Neural crest cell (in vitro differentiated cells): Measurements from ENCODE around the gene DIPK2A. TPM values are rescaled to one million over a fixed set of nuclear protein-coding genes. Genes with fewer than 3 reads are reported as not detected.
A peak's percentile ranks its signal among the peaks of the same experiment; 100 is the strongest.

Source experiments
- DNase-seq: peaks from one replicate; pipeline ENCODE4 v3.0.0; 2021; ENCODE audit warnings: low read depth, mixed read lengths, low spot score
- H3K27ac Mint-ChIP-seq: one replicate; pipeline ENCODE4 v1.8.0; 2021; ENCODE audit warnings: mild to moderate bottlenecking, mixed read lengths; ENCODE audit not compliant: unreplicated experiment
- H3K27me3 Mint-ChIP-seq: 2 replicates; pipeline ENCODE4 v1.8.0; 2021; ENCODE audit warnings: low read depth, mild to moderate bottlenecking, mixed read lengths
- H3K36me3 Mint-ChIP-seq: 2 replicates; pipeline ENCODE4 v1.8.0; 2021; ENCODE audit warnings: low read depth, mild to moderate bottlenecking, mixed read lengths
- H3K4me1 Mint-ChIP-seq: 2 replicates; pipeline ENCODE4 v1.8.0; 2021; ENCODE audit warnings: mixed read lengths
- H3K4me3 Mint-ChIP-seq: one replicate; pipeline ENCODE4 v1.8.0; 2021; ENCODE audit warnings: mild to moderate bottlenecking, mixed read lengths
- H3K9me3 Mint-ChIP-seq: 2 replicates; pipeline ENCODE4 v1.8.0; 2021; ENCODE audit warnings: mixed read lengths
- total RNA-seq: library from RNA; stranded (reverse); gene quantifications from 2 replicates; pipeline ENCODE4 v1.2.1, GENCODE V29; 2021
- TF ChIP-seq, protein P1 (sequence below): fragments of 200-600 bp; sonication (generic); conservative IDR thresholded peaks from 2 replicates; pipeline ENCODE4 v1.5.0; 2021; ENCODE audit warnings: antibody characterized with exemption, mild to moderate bottlenecking

The DIPK2A gene
- total RNA-seq, 1 donor from 2014 or later = 15.5 TPM

DNA sequence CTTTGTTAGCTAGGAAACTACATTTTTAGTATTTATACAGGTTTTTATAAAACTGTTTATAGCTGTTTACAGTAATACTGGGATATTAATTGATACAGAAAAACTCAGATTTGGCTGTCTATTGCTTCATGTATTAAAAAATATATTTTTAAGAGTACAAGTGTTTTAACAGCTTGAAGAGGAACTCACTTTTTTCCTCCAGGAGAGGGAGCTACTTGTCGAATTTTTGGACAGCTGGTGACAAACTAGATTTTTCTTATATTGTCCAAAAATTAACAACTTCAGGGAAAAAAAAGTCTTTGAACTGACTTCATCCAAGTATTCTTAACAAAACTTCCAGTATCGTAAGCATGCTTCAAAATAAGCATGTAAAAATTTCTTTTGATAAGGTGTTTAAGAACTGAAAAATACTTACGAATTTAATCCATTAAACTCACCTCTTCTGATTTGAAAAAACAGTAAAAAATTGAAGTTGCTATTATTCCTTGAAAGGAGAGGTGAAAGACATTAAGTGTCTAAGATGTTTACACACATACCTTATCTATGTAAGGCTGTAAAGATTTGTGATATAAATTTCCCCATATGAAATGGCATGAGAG is 4.0 kb downstream of the DIPK2A start:
- DNase-seq = no peak
- H3K4me3 Mint-ChIP-seq = no peak overlapping the region
- H3K36me3 Mint-ChIP-seq = no peaks in the 10 kb centered on the region
- TF ChIP-seq, protein P1, sequence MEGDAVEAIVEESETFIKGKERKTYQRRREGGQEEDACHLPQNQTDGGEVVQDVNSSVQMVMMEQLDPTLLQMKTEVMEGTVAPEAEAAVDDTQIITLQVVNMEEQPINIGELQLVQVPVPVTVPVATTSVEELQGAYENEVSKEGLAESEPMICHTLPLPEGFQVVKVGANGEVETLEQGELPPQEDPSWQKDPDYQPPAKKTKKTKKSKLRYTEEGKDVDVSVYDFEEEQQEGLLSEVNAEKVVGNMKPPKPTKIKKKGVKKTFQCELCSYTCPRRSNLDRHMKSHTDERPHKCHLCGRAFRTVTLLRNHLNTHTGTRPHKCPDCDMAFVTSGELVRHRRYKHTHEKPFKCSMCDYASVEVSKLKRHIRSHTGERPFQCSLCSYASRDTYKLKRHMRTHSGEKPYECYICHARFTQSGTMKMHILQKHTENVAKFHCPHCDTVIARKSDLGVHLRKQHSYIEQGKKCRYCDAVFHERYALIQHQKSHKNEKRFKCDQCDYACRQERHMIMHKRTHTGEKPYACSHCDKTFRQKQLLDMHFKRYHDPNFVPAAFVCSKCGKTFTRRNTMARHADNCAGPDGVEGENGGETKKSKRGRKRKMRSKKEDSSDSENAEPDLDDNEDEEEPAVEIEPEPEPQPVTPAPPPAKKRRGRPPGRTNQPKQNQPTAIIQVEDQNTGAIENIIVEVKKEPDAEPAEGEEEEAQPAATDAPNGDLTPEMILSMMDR = peak; percentile 75
- H3K4me1 Mint-ChIP-seq = peaks cover 37% of the 10 kb centered on the region
- no peak overlapping the region for H3K27ac Mint-ChIP-seq
- no peaks in the 10 kb centered on the region for H3K27me3 Mint-ChIP-seq
- no peaks in the 10 kb centered on the region for H3K9me3 Mint-ChIP-seq

DNA sequence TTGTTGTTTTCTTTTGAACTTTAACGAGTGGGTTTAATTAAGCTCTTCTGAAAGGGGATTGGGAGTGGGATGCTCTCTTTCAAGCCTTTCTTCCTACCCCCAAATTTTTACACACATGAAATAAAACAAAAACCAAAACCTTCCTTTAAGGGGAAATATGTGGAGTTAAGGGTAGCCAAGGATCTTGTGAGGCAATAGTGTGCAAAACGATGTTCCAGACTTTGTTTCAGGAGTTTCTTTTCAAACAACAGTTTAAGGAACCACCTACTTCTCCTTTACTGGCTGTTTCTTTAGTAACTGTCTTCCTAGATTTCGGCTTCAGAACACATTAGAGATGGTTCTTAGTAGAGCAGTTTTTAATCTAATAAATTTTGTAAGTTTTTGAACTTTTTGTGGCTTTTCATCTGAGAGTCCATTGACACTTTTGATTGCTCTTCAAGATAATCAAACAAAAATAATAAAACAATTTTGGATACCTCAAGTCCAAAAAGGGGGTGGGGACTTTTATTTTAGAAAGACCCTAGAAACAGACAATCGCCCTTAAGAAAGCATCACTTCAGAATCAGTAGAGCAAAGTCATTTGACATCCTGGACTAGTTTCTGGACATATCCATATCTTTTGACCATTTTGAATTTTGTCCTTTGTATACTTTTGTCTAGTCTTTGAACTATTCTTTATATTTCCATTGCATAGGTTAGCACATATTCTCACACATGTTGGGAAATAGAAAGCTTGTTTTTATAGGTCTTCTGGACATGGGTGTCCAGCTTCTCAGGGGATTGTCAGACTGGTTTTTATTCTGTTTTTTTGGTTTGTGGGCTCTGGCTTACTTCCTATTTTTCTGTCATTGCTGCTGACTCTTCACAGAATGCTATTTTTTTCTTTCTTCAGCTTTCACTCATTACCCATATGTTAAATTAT is 6.0 kb downstream of the DIPK2A start:
- peaks cover 12% of the 10 kb centered on the region for H3K36me3 Mint-ChIP-seq
- no peaks in the 10 kb centered on the region for H3K27me3 Mint-ChIP-seq
- peaks cover 2% of the 10 kb centered on the region for H3K9me3 Mint-ChIP-seq
- DNase-seq = no peak
- H3K4me1 Mint-ChIP-seq = peaks cover 29% of the 10 kb centered on the region
- H3K27ac Mint-ChIP-seq = no peak overlapping the region
- TF ChIP-seq, protein P1 = no peak
- H3K4me3 Mint-ChIP-seq = peak overlapping the region; percentile 27

DNA sequence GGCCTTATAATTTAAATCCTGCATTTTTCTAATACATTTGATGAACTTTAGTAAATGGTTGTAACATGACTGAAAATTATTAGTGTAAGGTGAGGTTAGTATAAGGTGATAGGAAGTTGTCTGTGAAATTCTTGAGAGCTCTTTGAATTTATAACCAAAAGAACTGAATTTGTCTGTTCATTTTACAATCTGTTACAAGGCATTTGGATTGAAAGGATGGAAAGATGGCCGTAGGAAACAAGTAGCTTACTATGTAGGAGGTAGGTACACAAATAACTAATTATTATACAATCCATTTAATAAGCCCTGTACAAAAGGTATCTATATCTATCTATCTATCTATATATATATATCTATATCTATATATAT is 6.6 kb downstream of the DIPK2A start:
- Mint-ChIP-seq H3K4me3 (no peak overlapping the region), H3K27me3 (no peaks in the 10 kb centered on the region), H3K36me3 (peaks cover 18% of the 10 kb centered on the region), H3K27ac (no peak overlapping the region), H3K9me3 (peaks cover 8% of the 10 kb centered on the region), H3K4me1 (peaks cover 29% of the 10 kb centered on the region)
- TF ChIP-seq, protein P1 = no peak
- no peak for DNase-seq

DNA sequence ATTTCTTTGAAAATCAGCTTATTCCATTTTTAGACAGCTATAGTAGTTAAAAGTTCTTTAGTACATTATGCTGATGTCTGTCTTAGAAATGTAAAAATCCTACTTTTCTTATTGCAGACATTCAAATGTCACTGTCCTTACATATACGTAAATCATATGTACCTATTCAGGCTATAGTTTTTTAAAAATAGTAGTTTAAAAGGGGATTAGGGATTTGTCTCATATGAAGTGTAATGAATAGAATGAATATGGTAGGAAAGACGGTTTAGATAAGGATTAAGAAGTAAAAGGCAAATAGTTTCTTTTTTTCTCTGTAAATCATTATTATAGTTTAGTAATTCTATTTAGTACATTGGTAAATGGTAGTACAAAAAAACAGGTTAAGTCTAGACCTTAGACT is 7.4 kb downstream of the DIPK2A start:
- Mint-ChIP-seq H3K27me3 (no peaks in the 10 kb centered on the region), H3K4me1 (peaks cover 25% of the 10 kb centered on the region)
- TF ChIP-seq, protein P1 = no peak

DNA sequence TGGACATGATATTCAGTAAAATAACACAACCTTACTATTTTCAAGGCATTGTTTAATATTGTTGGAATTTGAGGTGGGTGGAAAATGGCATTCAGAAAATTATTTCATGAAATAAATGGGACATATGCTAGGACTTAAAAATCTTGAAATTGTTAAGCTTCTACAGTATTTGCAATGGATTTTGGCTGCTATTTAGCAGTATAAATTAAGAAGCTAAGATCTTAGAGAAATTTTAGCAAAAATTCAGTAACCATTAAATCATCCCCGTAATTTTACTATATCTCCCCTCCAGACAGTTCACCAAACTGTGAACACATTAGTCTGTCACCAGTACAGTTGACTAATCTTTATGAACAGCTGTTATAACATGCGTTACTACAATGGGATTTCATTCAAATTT is 8.2 kb downstream of the DIPK2A start:
- H3K27ac Mint-ChIP-seq = no peak overlapping the region
- TF ChIP-seq, protein P1 = no peak
- no peaks in the 10 kb centered on the region for H3K27me3 Mint-ChIP-seq
- no peak overlapping the region for H3K4me3 Mint-ChIP-seq
- peaks cover 26% of the 10 kb centered on the region for H3K36me3 Mint-ChIP-seq
- H3K4me1 Mint-ChIP-seq = peaks cover 18% of the 10 kb centered on the region
- DNase-seq = no peak
- H3K9me3 Mint-ChIP-seq = peaks cover 15% of the 10 kb centered on the region

More for the DNA sequence above, 7.4 kb downstream of the DIPK2A start:
- Mint-ChIP-seq H3K27ac (no peak overlapping the region), H3K9me3 (peaks cover 13% of the 10 kb centered on the region), H3K4me3 (no peak overlapping the region), H3K36me3 (peaks cover 25% of the 10 kb centered on the region)
- DNase-seq = no peak
